IMR-90 (cell line): Measurements from ENCODE around the gene ADAMTS5. TPM values are rescaled to one million over a fixed set of nuclear protein-coding genes. Genes with fewer than 3 reads are reported as not detected.
A peak's percentile ranks its signal among the peaks of the same experiment; 100 is the strongest.

Experiments used
- ATAC-seq: fragments of 200-7000 bp; cut with Tn5 transposase; 2 replicates; pipeline ENCODE4 v1.9.1; 2020; ENCODE audit warnings: low read depth, mild to moderate bottlenecking, moderate library complexity
- BruUV-seq: library from RNA; stranded (reverse); fragments of 400-500 nt; replicated peaks from 2 replicates; lab custom pipeline; 2021; lab: Mats Ljungman, UMichigan
- CTCF ChIA-PET: fragments of 300-600 bp; formaldehyde crosslinking; extraction: SDS; loops from one replicate; lab custom pipeline; 2021; ENCODE audit warnings: antibody characterized with exemption; lab: Yijun Ruan, JAX
- POLR2A ChIA-PET: fragments of 300-600 bp; sonication (Branson Sonifier 250); formaldehyde crosslinking; loops from one replicate; lab custom pipeline; 2022; ENCODE audit warnings: antibody characterized with exemption; ENCODE audit not compliant: unreplicated experiment; lab: Charles Lee
- DNase-seq: peaks from one replicate; pipeline ENCODE4 v3.0.0; 2013
- H2AFZ ChIP-seq: replicated peaks from 2 replicates; pipeline ENCODE3; 2013; ENCODE audit warnings: low read length, mild to moderate bottlenecking; ENCODE audit not compliant: poor library complexity
- H2AK5ac ChIP-seq: 2 replicates; pipeline ENCODE4 v1.6.1; 2013; ENCODE audit warnings: low read depth, low read length, inconsistent platforms
- H2AK9ac ChIP-seq: replicated peaks from 2 replicates; pipeline ENCODE3; 2013; ENCODE audit warnings: mild to moderate bottlenecking, low read depth, low read length, moderate library complexity; ENCODE audit not compliant: poor library complexity
- H2BK120ac ChIP-seq: 2 replicates; pipeline ENCODE4 v1.6.1; 2013; ENCODE audit warnings: low read depth, low read length, inconsistent platforms
- H2BK15ac ChIP-seq: 3 replicates; pipeline ENCODE4 v1.6.1; 2013; ENCODE audit warnings: low read depth, low read length, inconsistent platforms
- H2BK20ac ChIP-seq: 2 replicates; pipeline ENCODE4 v1.6.1; 2013; ENCODE audit warnings: low read depth, mild to moderate bottlenecking, inconsistent platforms, low read length, moderate library complexity
- H2BK5ac ChIP-seq: 2 replicates; pipeline ENCODE4 v1.6.1; 2013; ENCODE audit warnings: mild to moderate bottlenecking, low read depth, low read length, inconsistent platforms; ENCODE audit not compliant: poor library complexity, severe bottlenecking
- H3K14ac ChIP-seq: replicated peaks from 2 replicates; pipeline ENCODE4 v1.6.1; 2013; ENCODE audit warnings: low read depth, low read length, inconsistent platforms
- H3K18ac ChIP-seq: 2 replicates; pipeline ENCODE4 v1.6.1; 2013; ENCODE audit warnings: low read depth, low read length, control low read depth
- H3K23ac ChIP-seq: 2 replicates; pipeline ENCODE4 v1.6.1; 2013; ENCODE audit warnings: low read depth, low read length, inconsistent platforms
- H3K27ac ChIP-seq: 2 replicates; pipeline ENCODE4 v1.5.1; 2013; ENCODE audit warnings: mild to moderate bottlenecking, control low read depth, low read length; ENCODE audit not compliant: insufficient read depth
- H3K27me3 ChIP-seq: 2 replicates; pipeline ENCODE4 v1.6.1; 2013; ENCODE audit warnings: low read length; ENCODE audit not compliant: control insufficient read depth, insufficient read depth
- H3K36me3 ChIP-seq: 2 replicates; pipeline ENCODE4 v1.6.1; 2013; ENCODE audit warnings: low read length, mixed read lengths; ENCODE audit not compliant: control insufficient read depth, insufficient read depth
- H3K4ac ChIP-seq: 2 replicates; pipeline ENCODE4 v1.6.1; 2013; ENCODE audit warnings: low read depth, low read length, inconsistent platforms
- H3K4me1 ChIP-seq: 2 replicates; pipeline ENCODE4 v1.6.1; 2013; ENCODE audit warnings: low read length, mixed read lengths; ENCODE audit not compliant: control insufficient read depth, insufficient read depth
- H3K4me2 ChIP-seq: 2 replicates; pipeline ENCODE4 v1.6.1; 2013; ENCODE audit warnings: low read depth, mild to moderate bottlenecking, control low read depth, low read length, moderate library complexity
- H3K4me3 ChIP-seq: 2 replicates; pipeline ENCODE4 v1.5.1; 2013; ENCODE audit warnings: low read depth, mild to moderate bottlenecking, control low read depth, low read length, moderate library complexity; ENCODE audit not compliant: insufficient read depth
- H3K56ac ChIP-seq: 2 replicates; pipeline ENCODE4 v1.6.1; 2013; ENCODE audit warnings: low read length, inconsistent platforms; ENCODE audit not compliant: insufficient read depth; ENCODE audit errors: extremely low read depth
- H3K79me1 ChIP-seq, 2 experiments: 2 replicates each; pipeline ENCODE4 v1.6.1; 2013; ENCODE audit warnings: low read length in 2 of 2, inconsistent platforms in 1 of 2, low read depth in 1 of 2
- H3K9ac ChIP-seq: 2 replicates; pipeline ENCODE4 v1.6.1; 2013; ENCODE audit warnings: low read depth, low read length, control low read depth
- H3K9me1 ChIP-seq: 2 replicates; pipeline ENCODE4 v1.6.1; 2013; ENCODE audit warnings: low read length, inconsistent platforms; ENCODE audit not compliant: insufficient read depth
- H3K9me3 ChIP-seq: 2 replicates; pipeline ENCODE4 v1.6.1; 2013; ENCODE audit warnings: low read length; ENCODE audit not compliant: control insufficient read depth, insufficient read depth
- H4K20me1 ChIP-seq: 2 replicates; pipeline ENCODE4 v1.6.1; 2013; ENCODE audit warnings: low read length, inconsistent platforms; ENCODE audit not compliant: insufficient read depth
- H4K5ac ChIP-seq: 2 replicates; pipeline ENCODE4 v1.6.1; 2013; ENCODE audit warnings: mild to moderate bottlenecking, low read depth, low read length, control low read depth
- H4K8ac ChIP-seq, 2 experiments: 2 replicates each; pipeline ENCODE4 v1.6.1; 2013; ENCODE audit warnings: low read depth in 2 of 2, low read length in 2 of 2, control low read depth in 1 of 2, inconsistent platforms in 1 of 2
- H4K91ac ChIP-seq: 2 replicates; pipeline ENCODE4 v1.6.1; 2013; ENCODE audit warnings: low read depth, low read length, inconsistent platforms; ENCODE audit not compliant: insufficient read depth
- BHLHE40 ChIP-seq: fragments of 150-350 bp; IDR thresholded peaks from 2 replicates; pipeline ENCODE4 v1.6.1; 2016; ENCODE audit warnings: mild to moderate bottlenecking, low read depth, low read length
- CEBPB ChIP-seq: IDR thresholded peaks from 2 replicates; pipeline ENCODE4 v1.6.1; 2012; ENCODE audit warnings: low read depth, low read length, improper control_type of control experiment
- ELK1 ChIP-seq: fragments of 150-350 bp; IDR thresholded peaks from 2 replicates; pipeline ENCODE4 v1.6.1; 2016; ENCODE audit warnings: low read depth, mild to moderate bottlenecking, low read length, moderate library complexity, borderline replicate concordance
- MAFK ChIP-seq: IDR thresholded peaks from 2 replicates; pipeline ENCODE4 v1.6.1; 2012; ENCODE audit warnings: low read depth, low read length, improper control_type of control experiment
- MAZ ChIP-seq: IDR thresholded peaks from 2 replicates; pipeline ENCODE4 v1.6.1; 2012; ENCODE audit warnings: low read depth, mild to moderate bottlenecking, low read length, improper control_type of control experiment, moderate library complexity, borderline replicate concordance
- NFE2L2 ChIP-seq: fragments of 150-350 bp; IDR thresholded peaks from 2 replicates; pipeline ENCODE4 v1.6.1; 2016; ENCODE audit warnings: low read depth, mild to moderate bottlenecking, low read length
- POLR2A ChIP-seq: IDR thresholded peaks from 2 replicates; pipeline ENCODE4 v1.6.1; 2012; ENCODE audit warnings: mild to moderate bottlenecking, low read depth, low read length
- RAD21 ChIP-seq: IDR thresholded peaks from 2 replicates; pipeline ENCODE4 v1.6.1; 2012; ENCODE audit warnings: low read length, improper control_type of control experiment
- RCOR1 ChIP-seq: IDR thresholded peaks from 2 replicates; pipeline ENCODE4 v1.6.1; 2012; ENCODE audit warnings: mild to moderate bottlenecking, low read length, improper control_type of control experiment; ENCODE audit not compliant: insufficient replicate concordance
- RFX5 ChIP-seq: IDR thresholded peaks from 2 replicates; pipeline ENCODE4 v1.8.0; 2012; ENCODE audit warnings: low read depth, mild to moderate bottlenecking, low read length, moderate library complexity
- USF2 ChIP-seq: fragments of 150-350 bp; IDR thresholded peaks from 2 replicates; pipeline ENCODE4 v1.6.1; 2017; ENCODE audit warnings: mild to moderate bottlenecking, antibody characterized with exemption, low read length, low read depth
- WGBS, 2 experiments: methylation state at CpG; one replicate each; pipeline versions ENCODE4 v1.1.5 to v1.1.7; 2013; ENCODE audit warnings: missing lambda C conversion rate in 2 of 2; ENCODE audit not compliant: insufficient read length in 1 of 2; ENCODE audit errors: extremely low coverage in 2 of 2; 5-methylcytosine and 5-hydroxymethylcytosine counted together
- dilution Hi-C: fragments of 300-500 bp; cut with HindIII; formaldehyde crosslinking; loops from one replicate; pipeline ENCODE4 v1.14.3; 2018; ENCODE audit warnings: low sequenced_read_pairs; ENCODE audit not compliant: unreplicated experiment
- in situ Hi-C: fragments of 300-500 bp; cut with MboI; formaldehyde crosslinking; loops from 3 replicates; pipeline ENCODE4 v1.14.3; 2019; ENCODE audit warnings: low sequenced_read_pairs, inconsistent platforms, mixed read lengths
- intact Hi-C: fragments of 100-400 bp; cut with micrococcal nuclease; formaldehyde crosslinking; loops from 2 replicates; pipeline ENCODE4 v1.10.0; 2022
- polyA plus RNA-seq, 3 experiments: library from polyadenylated mRNA; depleted of rRNA; stranded (reverse); fragments of >200 nt; gene quantifications; 2 replicates each; pipeline ENCODE4 v1.2.3, GENCODE V29; 2012; ENCODE audit warnings: low replicate concordance in 1 of 3
- total RNA-seq: library from RNA; depleted of rRNA; stranded (reverse); fragments of >200 nt; gene quantifications from 2 replicates; pipeline ENCODE4 v1.2.3, GENCODE V29; 2012

Gene ADAMTS5
- total and polyA plus RNA-seq, 2 of the 4 experiments (the other 2 are of a cell fraction): 0.54 to 0.58 TPM

GRCh38 chr21:26946744-26947446, 20.0 kb downstream of the ADAMTS5 start:
- no peak for DNase-seq
- ChIA-PET CTCF (no interaction called here), POLR2A (no interaction called here)
- ATAC-seq: no peak
- dilution Hi-C loops: no loop called here
- no peak overlapping the region for H3K4me2 ChIP-seq
- H3K4me3 ChIP-seq: no peak overlapping the region
- H3K56ac ChIP-seq: no peak overlapping the region
- no peak overlapping the region for H2AK9ac ChIP-seq
- peaks cover 4% of the 10 kb centered on the region for H3K9me1 ChIP-seq
- H3K4me1 ChIP-seq: peaks cover 3% of the 10 kb centered on the region
- no peak overlapping the region for H4K8ac ChIP-seq
- H3K27ac ChIP-seq: no peak overlapping the region
- intact Hi-C loops: no loop called here
- no peak overlapping the region for H2BK5ac ChIP-seq
- H4K91ac ChIP-seq: no peak overlapping the region
- in situ Hi-C loops: no loop called here
- H3K14ac ChIP-seq: no peak overlapping the region
- H2BK20ac ChIP-seq: peak overlapping the region; percentile 2; the same call in 1 of the 2 replicates
- no peak overlapping the region for H3K23ac ChIP-seq
- BruUV-seq: no TSS peak
- H3K9ac ChIP-seq: no peak overlapping the region
- WGBS, 2 experiments: no CpG with 5 or more reads among the region's 6 CpGs
- peaks cover 19% of the 10 kb centered on the region for H3K36me3 ChIP-seq
- no peaks in the 10 kb centered on the region for H4K20me1 ChIP-seq
- no peaks in the 10 kb centered on the region for H3K9me3 ChIP-seq
- no peak overlapping the region for H2BK15ac ChIP-seq
- H3K4ac ChIP-seq: no peak overlapping the region
- TF ChIP-seq RFX5: no peak
- no peak for TF ChIP-seq CEBPB
- no peak for TF ChIP-seq MAZ
- TF ChIP-seq RAD21: no peak
- no peak for TF ChIP-seq MAFK
- TF ChIP-seq NFE2L2: no peak
- TF ChIP-seq BHLHE40: no peak
- no peak for TF ChIP-seq ELK1
- no peak for TF ChIP-seq USF2
- no peak for TF ChIP-seq RCOR1
- no peak for TF ChIP-seq POLR2A
- no peaks in the 10 kb centered on the region for H3K79me1 ChIP-seq
- H2AFZ ChIP-seq: no peak overlapping the region
- H2BK120ac ChIP-seq: no peak overlapping the region
- no peak overlapping the region for H3K18ac ChIP-seq
- no peak overlapping the region for H4K5ac ChIP-seq
- H2AK5ac ChIP-seq: no peak overlapping the region
- H3K27me3 ChIP-seq: no peaks in the 10 kb centered on the region
